ENCODE measurements around the gene LDB2. TPM values are rescaled to one million over a fixed set of nuclear protein-coding genes. Genes with fewer than 3 reads are reported as not detected.

The LDB2 gene
- total RNA-seq, 1 donor from 2014 or later = 27.4 TPM

DNA sequence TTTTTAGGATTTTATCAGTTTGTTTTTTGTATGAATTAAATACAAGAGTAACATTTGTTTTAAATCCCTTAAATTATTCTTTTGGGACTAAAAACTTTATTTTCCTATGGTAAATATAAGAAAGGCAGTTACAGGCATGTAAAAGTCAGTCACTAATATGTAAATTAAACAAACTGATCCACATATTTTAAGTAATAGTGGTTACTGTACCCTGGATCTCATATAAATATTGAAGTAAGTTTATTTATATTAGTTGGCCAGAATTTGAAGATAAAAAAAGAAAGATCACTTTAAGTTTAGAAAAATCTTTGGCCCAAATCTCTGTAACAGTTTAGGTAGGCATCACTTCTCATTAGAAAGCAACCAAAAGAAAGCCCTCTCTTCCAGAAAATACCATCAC, 45.8 kb downstream of the LDB2 start:
- ATAC-seq (no peak), DNase-seq (no peak)
- intact Hi-C loops (cut with micrococcal nuclease) = no loop called here

GRCh38 chr4:16852228-16852627, 46.2 kb downstream of the LDB2 start:
- ATAC-seq (no peak), DNase-seq (no peak)
- intact Hi-C loops (cut with micrococcal nuclease) = no loop called here

- no peak for DNase-seq
- intact Hi-C loops (cut with micrococcal nuclease) = no loop called here
- ATAC-seq = no peak
Measured at GRCh38 chr4:16846540-16847117, 51.8 kb downstream of the LDB2 start.

- peak; percentile 37 for ATAC-seq
- intact Hi-C loops (cut with micrococcal nuclease) = no loop called here
- no peak for DNase-seq
Measured at GRCh38 chr4:16844816-16845586, 53.4 kb downstream of the LDB2 start.

DNA sequence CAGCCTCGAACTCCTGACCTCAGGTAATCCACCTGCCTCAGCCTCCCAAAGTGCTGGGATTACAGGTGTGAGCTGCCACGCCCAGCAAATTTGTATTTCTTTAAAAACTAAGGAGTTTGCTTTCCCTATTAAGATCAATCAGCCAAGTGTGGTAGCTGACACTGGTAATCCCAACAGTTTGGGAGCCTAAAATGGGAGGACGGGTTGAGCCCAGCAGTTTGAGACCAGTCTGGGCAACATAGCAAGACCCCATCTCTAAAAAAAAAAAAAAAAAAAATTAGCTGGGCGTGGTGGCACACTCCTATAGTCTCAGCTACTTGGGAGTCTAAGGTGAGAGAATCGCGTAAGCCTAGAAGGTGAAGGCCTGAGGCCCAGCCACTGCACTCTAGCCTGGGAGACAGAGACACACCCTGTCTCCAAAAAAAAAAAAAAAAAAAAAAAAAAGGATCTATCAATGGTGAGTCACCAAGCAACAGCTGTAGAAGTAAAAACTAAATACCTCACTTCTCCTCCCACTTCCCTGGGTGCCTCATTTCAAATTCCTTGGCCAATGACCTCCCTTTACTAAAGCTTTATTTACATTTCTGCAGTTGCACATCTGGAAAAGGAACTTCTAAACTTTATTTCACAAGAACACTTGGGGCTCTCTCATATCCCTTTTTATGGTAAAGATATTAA, 54.5 kb downstream of the LDB2 start:
- DNase-seq (no peak), ATAC-seq (peak; percentile 59)
- intact Hi-C loops (cut with micrococcal nuclease) = no loop called here

DNA sequence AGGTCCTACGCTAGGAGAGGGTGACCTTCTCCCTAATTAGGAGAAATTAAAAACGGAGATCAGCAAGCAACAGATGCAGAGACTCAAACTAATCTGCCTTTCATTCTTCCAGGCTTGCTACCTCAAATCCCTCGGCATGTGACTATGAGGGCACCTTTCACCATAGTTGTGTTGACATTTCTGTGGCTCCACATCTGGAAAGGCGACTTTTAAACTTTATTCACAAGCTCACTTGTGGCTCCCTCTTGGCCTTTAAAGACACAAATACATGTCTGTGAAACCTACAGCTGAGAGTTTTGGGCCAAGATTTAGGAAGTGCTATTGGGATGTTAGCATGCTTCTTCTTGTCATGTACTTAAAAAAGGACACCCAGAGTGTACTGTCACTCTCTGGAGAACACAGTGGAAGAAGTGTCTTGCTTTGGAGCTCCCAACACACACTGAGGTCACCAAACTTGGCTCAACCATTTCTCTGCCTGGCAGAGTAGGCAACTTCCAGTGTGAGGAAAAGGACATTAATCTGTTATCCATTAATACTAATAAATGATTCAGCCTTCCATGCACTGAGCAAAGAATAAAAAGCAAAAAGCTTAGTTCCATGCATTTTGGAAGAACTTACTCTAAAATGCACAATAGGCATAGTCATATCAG, 60.1 kb downstream of the LDB2 start:
- intact Hi-C loops (cut with micrococcal nuclease) = no loop called here
- no peak for ATAC-seq
- DNase-seq = no peak

DNA sequence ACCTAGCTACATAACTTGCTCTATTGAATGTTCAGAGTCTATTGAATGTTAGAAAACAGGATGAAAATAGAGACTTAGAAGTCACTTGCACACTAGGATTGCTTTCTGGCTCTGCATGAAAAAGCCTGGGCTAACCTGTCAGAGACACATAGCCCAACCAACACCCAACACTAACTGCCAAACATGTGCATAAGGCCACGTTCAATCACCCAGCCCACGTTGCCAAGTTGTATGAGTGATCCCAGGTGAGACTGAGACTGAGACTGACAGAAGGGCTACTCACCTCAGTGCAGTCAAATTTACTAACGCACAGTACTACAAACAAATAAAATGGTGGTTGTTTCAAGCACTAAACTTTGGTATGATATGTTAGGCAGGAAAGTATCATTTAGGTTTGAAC, 61.0 kb downstream of the LDB2 start:
- DNase-seq = no peak
- intact Hi-C loops (cut with micrococcal nuclease) = no loop called here
- ATAC-seq = no peak

- intact Hi-C loops (cut with micrococcal nuclease) = no loop called here
- ATAC-seq (no peak), DNase-seq (no peak)
Measured at GRCh38 chr4:16836324-16836723, 62.1 kb downstream of the LDB2 start.

DNA sequence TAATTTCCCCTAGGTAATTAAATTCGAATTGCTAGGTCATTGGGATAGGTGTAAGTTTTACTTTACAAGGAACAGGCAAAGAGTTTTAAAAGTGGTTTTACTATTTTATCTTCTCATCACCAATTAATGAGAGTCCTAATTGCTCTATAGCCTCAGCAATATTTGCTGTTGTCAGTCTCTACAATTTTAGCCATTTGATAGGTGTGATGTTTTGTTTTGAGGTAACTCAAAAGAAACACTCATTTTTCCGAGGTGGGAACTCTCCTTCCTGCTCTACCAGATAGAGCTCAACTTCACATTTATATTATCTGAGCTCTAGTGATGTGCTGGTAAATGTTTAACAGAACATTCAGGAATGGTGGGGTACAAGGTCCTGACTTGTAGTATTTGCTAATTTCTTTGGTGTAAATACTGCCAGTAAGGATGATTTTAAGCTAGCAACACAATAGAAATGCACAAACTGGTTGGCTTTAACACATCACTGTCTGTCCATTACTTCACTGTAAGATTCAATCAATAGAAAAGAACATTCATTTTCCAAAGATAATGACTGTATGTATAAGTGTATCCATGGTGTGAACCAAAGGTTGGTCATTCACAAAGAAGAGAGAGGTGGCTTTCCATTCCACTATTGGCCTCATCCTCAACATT, 62.7 kb downstream of the LDB2 start:
- ATAC-seq (no peak), DNase-seq (no peak)
- intact Hi-C loops (cut with micrococcal nuclease) = no loop called here

- intact Hi-C loops (cut with micrococcal nuclease) = no loop called here
- ATAC-seq = no peak
Measured at GRCh38 chr4:16834814-16835213, 63.6 kb downstream of the LDB2 start.

DNA sequence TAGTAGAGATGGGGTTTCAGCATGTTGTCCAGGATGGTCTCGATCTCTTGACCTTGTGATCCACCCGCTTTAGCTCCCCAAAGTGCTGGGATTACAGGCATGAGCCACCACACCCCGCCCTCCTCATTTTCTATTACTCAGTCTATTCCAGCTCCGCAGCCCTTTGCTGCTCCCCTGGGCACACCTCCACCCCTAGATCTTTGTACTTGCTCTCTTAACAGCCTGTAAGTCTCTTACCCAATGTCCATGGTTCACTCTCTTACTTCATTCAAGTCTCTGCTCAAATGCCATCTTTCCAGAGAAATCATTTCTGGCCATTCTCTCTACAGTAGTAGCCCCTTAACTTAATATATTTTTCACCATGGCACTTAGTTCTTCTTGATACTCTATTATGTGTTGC, 64.7 kb downstream of the LDB2 start:
- ATAC-seq (no peak), DNase-seq (no peak)
- intact Hi-C loops (cut with micrococcal nuclease) = no loop called here

More at GRCh38 chr4:16834814-16835213, 63.6 kb downstream of the LDB2 start:
- no peak for DNase-seq

DNA sequence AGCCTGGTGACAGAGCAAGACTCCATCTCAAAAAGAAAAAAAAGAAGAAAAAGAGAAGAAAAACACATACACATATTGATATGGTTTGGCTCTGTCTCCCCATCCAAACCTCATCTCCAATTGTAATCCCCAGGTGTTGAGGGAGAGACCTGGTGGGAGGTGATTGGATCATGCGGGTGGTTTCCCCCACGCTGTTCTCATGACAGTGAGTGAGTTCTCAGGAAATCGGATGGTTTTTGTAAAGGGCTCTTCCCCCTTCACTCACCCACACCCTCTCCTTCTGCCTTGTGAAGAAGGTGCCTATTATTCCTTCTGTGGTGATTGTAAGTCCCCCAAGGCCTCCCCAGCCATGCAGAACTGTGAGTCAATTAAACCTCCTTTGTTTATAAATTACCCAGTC, 68.4 kb downstream of the LDB2 start:
- ATAC-seq (no peak), DNase-seq (no peak)
- intact Hi-C loops (cut with micrococcal nuclease) = no loop called here

GRCh38 chr4:16827794-16828724, 70.4 kb downstream of the LDB2 start:
- intact Hi-C loops (cut with micrococcal nuclease) = no loop called here
- peak; percentile 60 for ATAC-seq

DNA sequence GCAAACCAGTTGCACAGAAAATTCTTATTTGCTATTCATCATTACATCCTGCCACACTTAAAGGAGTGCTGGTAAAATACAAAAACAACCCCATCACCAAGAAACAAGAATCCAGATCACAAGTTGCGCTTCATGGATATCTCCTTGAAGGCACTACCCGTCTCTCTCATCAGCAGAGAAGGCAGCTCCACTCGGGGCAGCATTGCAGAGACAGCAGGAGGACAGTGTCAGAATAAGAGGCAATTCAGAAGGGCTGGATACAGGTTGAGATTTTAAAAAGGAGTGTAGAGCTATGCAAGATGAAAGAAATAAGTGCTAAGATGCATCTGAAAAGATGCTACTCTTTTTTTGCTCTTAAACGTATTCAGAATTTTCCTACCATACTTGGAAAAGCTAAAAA, 71.4 kb downstream of the LDB2 start:
- intact Hi-C loops (cut with micrococcal nuclease) = no loop called here
- DNase-seq (no peak), ATAC-seq (no peak)

More at GRCh38 chr4:16827794-16828724, 70.4 kb downstream of the LDB2 start:
- peak; percentile 40 for DNase-seq

DNA sequence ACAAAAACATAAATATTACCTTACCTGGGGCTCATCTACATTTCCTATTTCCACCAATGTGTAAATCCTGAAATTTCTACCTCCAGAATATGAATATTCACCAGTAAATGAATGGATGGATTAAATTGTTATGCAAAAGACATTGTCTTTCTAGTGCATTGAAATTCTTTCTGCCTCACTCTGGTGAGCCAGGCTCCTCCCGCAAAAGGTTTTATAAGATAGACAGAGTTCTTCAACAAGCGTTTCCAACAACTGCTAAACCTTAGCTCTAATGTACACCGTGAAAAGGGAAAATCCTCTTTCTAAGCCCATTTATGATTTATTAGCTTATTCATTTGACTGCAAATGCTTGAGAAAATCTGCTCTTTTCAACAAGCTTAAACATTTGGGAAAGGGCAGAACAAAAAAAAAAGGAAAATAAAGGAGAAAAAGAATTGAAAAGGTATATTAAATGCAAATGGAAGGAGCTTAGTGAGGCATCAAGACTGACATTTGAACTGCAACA, 72.0 kb downstream of the LDB2 start:
- DNase-seq (no peak), ATAC-seq (no peak)
- intact Hi-C loops (cut with micrococcal nuclease) = no loop called here

- no peak for ATAC-seq
- no peak for DNase-seq
- intact Hi-C loops (cut with micrococcal nuclease) = no loop called here
Measured at GRCh38 chr4:16824278-16824806, 74.1 kb downstream of the LDB2 start.

GRCh38 chr4:16820329-16820728, 78.1 kb downstream of the LDB2 start:
- intact Hi-C loops (cut with micrococcal nuclease) = no loop called here
- ATAC-seq = peak; percentile 70
- no peak for DNase-seq

DNA sequence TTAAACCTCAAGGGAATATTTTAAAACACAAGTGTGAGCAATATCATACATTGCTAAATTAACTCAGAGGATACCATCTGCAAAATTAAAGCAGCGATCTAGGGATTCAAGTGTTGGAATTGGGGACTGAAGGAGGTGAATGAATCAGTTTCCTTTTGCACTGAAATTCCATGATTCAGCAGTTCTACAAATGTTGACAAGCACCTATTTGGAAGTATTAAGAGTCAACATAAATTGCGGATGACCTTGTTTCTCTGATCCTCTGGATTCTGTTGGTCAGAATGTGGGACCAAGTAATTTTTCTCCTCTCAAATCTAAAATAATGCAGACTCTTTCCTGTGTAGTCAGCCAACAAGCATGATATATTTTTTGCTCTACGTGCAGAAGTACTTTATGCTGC, 78.8 kb downstream of the LDB2 start:
- intact Hi-C loops (cut with micrococcal nuclease) = no loop called here
- DNase-seq = no peak
- ATAC-seq = no peak

All from left ventricle myocardium superior (tissue), 1 donor.